Progenitor cell of endocrine pancreas (in vitro differentiated cells): ENCODE results near the gene GPLD1. TPM values are rescaled to one million over a fixed set of nuclear protein-coding genes. Genes with fewer than 3 reads are reported as not detected.

Experiments used
- DNase-seq: peaks from one replicate; pipeline ENCODE4 v3.0.0; 2021; ENCODE audit warnings: low spot score; ENCODE audit not compliant: unreplicated experiment
- H3K27ac Mint-ChIP-seq: 2 replicates; pipeline ENCODE4 v1.8.0; 2021; ENCODE audit warnings: mild to moderate bottlenecking, moderate library complexity, mixed read lengths
- H3K27me3 Mint-ChIP-seq: 2 replicates; pipeline ENCODE4 v1.8.0; 2021; ENCODE audit warnings: mixed read lengths
- H3K36me3 Mint-ChIP-seq: 2 replicates; pipeline ENCODE4 v1.8.0; 2022; ENCODE audit warnings: mixed read lengths; ENCODE audit not compliant: insufficient read depth
- H3K4me1 Mint-ChIP-seq: 2 replicates; pipeline ENCODE4 v1.8.0; 2021; ENCODE audit warnings: low read depth, mixed read lengths
- H3K4me3 Mint-ChIP-seq: 2 replicates; pipeline ENCODE4 v1.8.0; 2021; ENCODE audit warnings: low read depth, mild to moderate bottlenecking, moderate library complexity, mixed read lengths
- H3K9me3 Mint-ChIP-seq: 2 replicates; pipeline ENCODE4 v1.8.0; 2021; ENCODE audit warnings: low read depth, mixed read lengths
- CTCF ChIP-seq: fragments of 200-600 bp; sonication (generic); IDR thresholded peaks from one replicate; pipeline ENCODE4 v1.5.0; 2021; ENCODE audit warnings: antibody characterized with exemption, mild to moderate bottlenecking; ENCODE audit not compliant: unreplicated experiment
- total RNA-seq: library from RNA; stranded (reverse); gene quantifications from 2 replicates; pipeline ENCODE4 v1.2.1, GENCODE V29; 2021

Gene GPLD1
- total RNA-seq, 1 donor from 2014 or later = 6.6 TPM

DNA sequence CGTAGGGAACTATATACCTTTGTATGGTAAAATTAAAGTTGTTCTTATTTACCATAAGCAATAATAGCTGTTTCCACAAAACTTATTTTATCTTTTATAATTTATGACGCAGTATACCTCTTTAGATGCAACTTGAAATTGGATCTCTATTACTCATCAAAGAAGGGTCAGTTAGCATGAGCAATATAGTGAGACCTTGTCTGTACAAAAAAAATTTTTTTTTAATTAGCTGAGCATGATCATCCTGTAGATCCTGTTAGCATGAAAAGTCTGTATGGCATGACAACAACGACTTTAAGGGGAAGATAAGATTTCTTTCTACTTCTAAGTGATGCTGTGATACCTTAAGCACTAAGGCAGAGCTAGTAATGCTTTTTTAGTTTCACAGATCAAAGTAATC, 11.3 kb upstream of the GPLD1 start:
- Mint-ChIP-seq H3K27ac (no peak overlapping the region), H3K4me3 (no peak overlapping the region), H3K27me3 (no peaks in the 10 kb centered on the region), H3K9me3 (peaks cover 7% of the 10 kb centered on the region), H3K4me1 (peaks cover 1% of the 10 kb centered on the region), H3K36me3 (peaks cover 30% of the 10 kb centered on the region)
- TF ChIP-seq CTCF = no peak
- no peak for DNase-seq

DNA sequence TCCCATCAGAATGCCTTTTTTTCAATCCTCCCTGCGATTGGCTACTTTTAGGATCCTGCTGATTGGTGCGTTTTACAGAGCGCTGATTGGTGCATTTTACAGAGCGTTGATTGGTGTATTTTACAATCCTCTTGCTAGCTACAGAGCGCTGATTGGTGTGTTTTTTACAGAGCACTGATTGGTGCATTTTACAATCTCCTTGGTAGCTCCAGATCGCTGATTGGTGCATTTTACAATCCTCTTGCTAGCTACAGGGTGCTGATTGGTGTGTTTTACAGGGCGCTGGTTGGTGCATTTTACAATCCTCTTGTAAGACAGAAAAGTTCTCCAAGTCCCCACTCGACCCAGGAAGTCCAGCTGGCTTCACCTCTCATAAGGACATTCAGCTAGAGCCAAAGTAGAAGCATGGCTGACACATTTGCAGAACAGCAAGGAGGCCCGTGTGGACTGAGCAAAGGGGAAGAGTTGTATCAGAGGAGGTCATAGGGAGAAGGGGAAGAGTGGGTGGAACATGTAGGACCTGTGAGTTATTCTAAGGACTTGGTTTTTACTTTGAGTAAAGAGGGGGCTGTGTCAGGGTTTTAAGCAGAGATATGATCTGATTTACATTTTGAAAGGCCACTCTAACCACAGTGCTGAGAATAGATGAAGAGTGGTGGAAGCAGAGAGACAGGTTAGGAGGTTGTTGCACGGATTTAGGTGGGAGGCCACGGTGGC, 8.0 kb upstream of the GPLD1 start:
- no peak for DNase-seq
- Mint-ChIP-seq H3K36me3 (peaks cover 15% of the 10 kb centered on the region), H3K27me3 (peaks cover 3% of the 10 kb centered on the region), H3K4me3 (no peak overlapping the region), H3K27ac (no peak overlapping the region), H3K9me3 (peaks cover 7% of the 10 kb centered on the region), H3K4me1 (peaks cover 5% of the 10 kb centered on the region)
- TF ChIP-seq CTCF = no peak

- Mint-ChIP-seq H3K4me3 (peak within 1 kb of the TSS; percentile 76), H3K4me1 (peaks cover 5% of the 10 kb centered on the region), H3K27ac (peak within 1 kb of the TSS; percentile 90), H3K9me3 (peaks cover 7% of the 10 kb centered on the region), H3K36me3 (peaks cover 15% of the 10 kb centered on the region), H3K27me3 (peaks cover 3% of the 10 kb centered on the region)
- peak; percentile 58 for DNase-seq
- peak; percentile 32 for TF ChIP-seq CTCF
Observed at GRCh38 chr6:24494821-24495795, 5.7 kb upstream of the GPLD1 start, which contains the start of gene ALDH5A1. Gene ALDH5A1, plus strand, starts transcription at chr6:24494969. Its CDS starts 28 bp downstream, at chr6:24494997.

- TF ChIP-seq CTCF = no peak
- Mint-ChIP-seq H3K4me3 (peak overlapping the region; percentile 76), H3K9me3 (peaks cover 7% of the 10 kb centered on the region), H3K36me3 (peaks cover 13% of the 10 kb centered on the region), H3K27me3 (peaks cover 3% of the 10 kb centered on the region), H3K4me1 (peaks cover 5% of the 10 kb centered on the region), H3K27ac (no peak overlapping the region)
- DNase-seq = no peak
Observed at GRCh38 chr6:24493945-24494820, 4.8 kb upstream of the GPLD1 start.
